ENCODE measurements around the gene IL32.

IL32 gene

DNA sequence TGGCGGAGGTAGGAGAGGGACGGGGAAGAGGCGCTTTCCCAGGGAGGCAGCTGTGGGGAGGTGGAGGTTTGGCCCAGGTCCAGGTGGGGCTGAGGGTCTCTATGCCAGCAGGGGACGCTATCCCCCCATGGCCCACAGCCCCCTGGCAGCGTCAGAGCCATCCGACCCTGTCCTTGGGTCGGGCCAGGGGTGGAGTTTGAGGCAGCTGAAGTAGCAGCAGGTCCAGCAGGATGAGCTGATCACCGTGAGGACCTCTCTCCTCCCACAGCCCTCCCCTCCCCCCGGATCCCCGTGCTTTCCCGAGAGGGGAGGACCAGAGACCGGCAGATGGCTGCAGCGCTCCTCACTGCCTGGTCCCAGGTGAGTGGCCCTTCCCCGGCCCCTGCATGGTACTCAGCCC is 50.1 kb downstream of the IL32 start:
- H3K27me3 ChIP-seq (replicated peaks) = no peaks in the 10 kb centered on the region
- no peak overlapping the region for H3K4me3 ChIP-seq (ENCODE audit: low read depth, low read length)
- no peak overlapping the region for H3K27ac ChIP-seq
- TF ChIP-seq, protein P1, sequence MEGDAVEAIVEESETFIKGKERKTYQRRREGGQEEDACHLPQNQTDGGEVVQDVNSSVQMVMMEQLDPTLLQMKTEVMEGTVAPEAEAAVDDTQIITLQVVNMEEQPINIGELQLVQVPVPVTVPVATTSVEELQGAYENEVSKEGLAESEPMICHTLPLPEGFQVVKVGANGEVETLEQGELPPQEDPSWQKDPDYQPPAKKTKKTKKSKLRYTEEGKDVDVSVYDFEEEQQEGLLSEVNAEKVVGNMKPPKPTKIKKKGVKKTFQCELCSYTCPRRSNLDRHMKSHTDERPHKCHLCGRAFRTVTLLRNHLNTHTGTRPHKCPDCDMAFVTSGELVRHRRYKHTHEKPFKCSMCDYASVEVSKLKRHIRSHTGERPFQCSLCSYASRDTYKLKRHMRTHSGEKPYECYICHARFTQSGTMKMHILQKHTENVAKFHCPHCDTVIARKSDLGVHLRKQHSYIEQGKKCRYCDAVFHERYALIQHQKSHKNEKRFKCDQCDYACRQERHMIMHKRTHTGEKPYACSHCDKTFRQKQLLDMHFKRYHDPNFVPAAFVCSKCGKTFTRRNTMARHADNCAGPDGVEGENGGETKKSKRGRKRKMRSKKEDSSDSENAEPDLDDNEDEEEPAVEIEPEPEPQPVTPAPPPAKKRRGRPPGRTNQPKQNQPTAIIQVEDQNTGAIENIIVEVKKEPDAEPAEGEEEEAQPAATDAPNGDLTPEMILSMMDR (IDR thresholded peaks at IDR 0.05; ENCODE audit: low read depth, low read length, missing control alignments) = no peak
- in situ Hi-C loops (cut with HindIII; ENCODE audit: low pct_ligation_motif_present, low sequenced_read_pairs) = no loop called here
- peaks cover 30% of the 10 kb centered on the region for H3K36me3 ChIP-seq (replicated peaks)
- no peak for DNase-seq

DNA sequence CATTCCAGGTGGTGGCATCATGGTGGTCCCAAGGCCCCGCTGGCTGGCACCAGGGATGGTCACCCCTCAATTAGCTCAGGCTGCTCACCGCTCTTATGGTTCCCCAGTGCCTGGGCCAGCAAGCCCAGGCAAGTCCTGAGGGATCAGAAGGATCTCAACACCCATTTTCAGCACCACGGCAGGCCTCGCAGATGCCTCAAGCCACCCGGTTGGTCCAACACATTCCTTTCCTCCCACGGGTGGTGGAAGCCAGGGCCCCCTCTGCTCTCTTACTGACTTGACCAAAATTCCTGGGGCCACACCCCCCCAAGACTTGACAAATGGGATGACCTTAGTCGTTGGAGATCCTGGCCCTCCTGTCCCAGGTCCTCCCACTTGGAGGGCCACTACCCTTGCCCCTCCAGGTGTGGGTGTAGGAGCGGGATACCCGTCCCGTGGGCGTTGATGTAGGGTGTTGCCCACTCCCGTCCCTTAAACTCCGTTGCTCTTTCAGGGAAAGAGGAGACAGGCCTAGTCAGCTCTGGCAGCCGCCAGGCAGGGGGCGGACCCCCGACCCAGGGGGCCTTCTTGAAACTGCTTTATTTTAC is 52.9 kb downstream of the IL32 start:
- no peak overlapping the region for H3K4me3 ChIP-seq (ENCODE audit: low read depth, low read length)
- TF ChIP-seq, protein P1 (IDR thresholded peaks at IDR 0.05; ENCODE audit: low read depth, low read length, missing control alignments) = no peak
- no peak overlapping the region for H3K27ac ChIP-seq
- peaks cover 32% of the 10 kb centered on the region for H3K36me3 ChIP-seq (replicated peaks)
- in situ Hi-C loops (cut with HindIII; ENCODE audit: low pct_ligation_motif_present, low sequenced_read_pairs) = no loop called here
- DNase-seq = no peak
- H3K27me3 ChIP-seq (replicated peaks) = no peaks in the 10 kb centered on the region

DNA sequence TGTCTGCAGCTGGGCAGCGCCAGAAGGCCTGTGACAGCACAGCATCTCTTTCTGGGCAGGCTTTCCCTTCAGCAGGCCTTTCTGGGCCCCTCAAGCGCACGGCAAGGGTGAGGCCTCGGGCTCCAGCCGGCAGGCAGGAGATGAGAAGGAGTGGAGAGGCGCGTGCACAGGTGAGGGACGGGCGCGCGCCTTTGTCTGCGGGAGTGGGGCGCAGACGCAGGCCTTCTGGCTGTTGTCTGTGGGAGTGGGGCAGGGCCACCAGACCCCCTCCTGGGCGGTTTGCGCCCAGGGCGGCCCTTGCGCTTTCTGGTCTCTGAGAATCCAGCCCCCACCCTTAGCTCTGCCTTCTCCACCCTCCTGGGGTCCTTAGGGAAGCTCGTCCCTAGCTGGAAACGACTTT is 53.4 kb downstream of the IL32 start:
- Histone ChIP-seq H3K36me3 (replicated peaks) (peaks cover 32% of the 10 kb centered on the region), H3K27me3 (replicated peaks) (no peaks in the 10 kb centered on the region), H3K4me3 (ENCODE audit: low read depth, low read length) (no peak overlapping the region), H3K27ac (no peak overlapping the region)
- no peak for DNase-seq
- TF ChIP-seq, protein P1 (IDR thresholded peaks at IDR 0.05; ENCODE audit: low read depth, low read length, missing control alignments) = no peak
- in situ Hi-C loops (cut with HindIII; ENCODE audit: low pct_ligation_motif_present, low sequenced_read_pairs) = no loop called here

Data from brain microvascular endothelial cell (primary cell).